Mesothelial cell of epicardium (in vitro differentiated cells): Measurements from ENCODE around the gene NLRP4. TPM values are rescaled to one million over a fixed set of nuclear protein-coding genes. Genes with fewer than 3 reads are reported as not detected.
"Not testable (repeated sequence)": the region's sequence is repeated elsewhere in the genome, so short reads cannot be mapped to it uniquely, and the experiment has no call there.

Source experiments
- DNase-seq, 2 experiments: peaks; one replicate each; pipeline ENCODE4 v3.0.0; 2021; ENCODE audit warnings: low spot score in 2 of 2; ENCODE audit not compliant: unreplicated experiment in 2 of 2
- H3K27ac Mint-ChIP-seq: 2 replicates; pipeline ENCODE4 v1.8.0; 2021; ENCODE audit warnings: mixed read lengths
- H3K27me3 Mint-ChIP-seq: 2 replicates; pipeline ENCODE4 v1.8.0; 2021; ENCODE audit warnings: low read depth, mixed read lengths
- H3K36me3 Mint-ChIP-seq: 2 replicates; pipeline ENCODE4 v1.8.0; 2021; ENCODE audit warnings: mixed read lengths
- H3K4me1 Mint-ChIP-seq: 2 replicates; pipeline ENCODE4 v1.8.0; 2021; ENCODE audit warnings: mixed read lengths
- H3K4me3 Mint-ChIP-seq: 2 replicates; pipeline ENCODE4 v1.8.0; 2021; ENCODE audit warnings: mild to moderate bottlenecking, moderate library complexity, mixed read lengths
- H3K9me3 Mint-ChIP-seq: 2 replicates; pipeline ENCODE4 v1.8.0; 2021; ENCODE audit warnings: mixed read lengths
- total RNA-seq: library from RNA; stranded (reverse); gene quantifications from 3 replicates; pipeline ENCODE4 v1.2.1, GENCODE V29; 2021
- TF ChIP-seq, protein P1 (sequence below): fragments of 200-600 bp; sonication (generic); IDR thresholded peaks from one replicate; pipeline ENCODE4 v1.5.0; 2021; ENCODE audit warnings: antibody characterized with exemption; ENCODE audit not compliant: unreplicated experiment

The NLRP4 gene
- total RNA-seq, 1 donor from 2014 or later = not detected

DNA sequence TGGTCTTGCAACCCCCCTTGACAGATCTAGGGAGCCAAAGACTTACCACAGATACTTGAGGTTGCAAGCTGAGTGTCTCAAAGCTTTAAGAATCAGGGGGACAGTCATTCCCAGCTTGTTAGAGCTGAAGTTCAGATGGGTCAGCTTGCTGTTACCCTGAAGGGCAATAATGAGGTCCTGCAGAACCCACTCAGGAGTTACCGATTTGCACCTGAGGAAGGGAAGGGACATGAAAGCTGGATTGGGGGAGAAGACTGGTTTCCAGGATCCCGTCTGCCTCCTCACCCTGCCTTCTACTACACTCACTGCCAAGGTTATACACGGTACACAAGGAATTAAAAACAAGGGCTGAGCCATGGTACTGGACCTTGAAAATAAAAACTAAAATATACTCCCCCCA lies 71.4 kb downstream of the NLRP4 start:
- Mint-ChIP-seq H3K36me3 (no peaks in the 10 kb centered on the region), H3K9me3 (peaks cover 74% of the 10 kb centered on the region), H3K27ac (no peak overlapping the region), H3K4me3 (no peak overlapping the region), H3K4me1 (no peaks in the 10 kb centered on the region), H3K27me3 (no peaks in the 10 kb centered on the region)
- no peak for DNase-seq
- TF ChIP-seq, protein P1, sequence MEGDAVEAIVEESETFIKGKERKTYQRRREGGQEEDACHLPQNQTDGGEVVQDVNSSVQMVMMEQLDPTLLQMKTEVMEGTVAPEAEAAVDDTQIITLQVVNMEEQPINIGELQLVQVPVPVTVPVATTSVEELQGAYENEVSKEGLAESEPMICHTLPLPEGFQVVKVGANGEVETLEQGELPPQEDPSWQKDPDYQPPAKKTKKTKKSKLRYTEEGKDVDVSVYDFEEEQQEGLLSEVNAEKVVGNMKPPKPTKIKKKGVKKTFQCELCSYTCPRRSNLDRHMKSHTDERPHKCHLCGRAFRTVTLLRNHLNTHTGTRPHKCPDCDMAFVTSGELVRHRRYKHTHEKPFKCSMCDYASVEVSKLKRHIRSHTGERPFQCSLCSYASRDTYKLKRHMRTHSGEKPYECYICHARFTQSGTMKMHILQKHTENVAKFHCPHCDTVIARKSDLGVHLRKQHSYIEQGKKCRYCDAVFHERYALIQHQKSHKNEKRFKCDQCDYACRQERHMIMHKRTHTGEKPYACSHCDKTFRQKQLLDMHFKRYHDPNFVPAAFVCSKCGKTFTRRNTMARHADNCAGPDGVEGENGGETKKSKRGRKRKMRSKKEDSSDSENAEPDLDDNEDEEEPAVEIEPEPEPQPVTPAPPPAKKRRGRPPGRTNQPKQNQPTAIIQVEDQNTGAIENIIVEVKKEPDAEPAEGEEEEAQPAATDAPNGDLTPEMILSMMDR = no peak

DNA sequence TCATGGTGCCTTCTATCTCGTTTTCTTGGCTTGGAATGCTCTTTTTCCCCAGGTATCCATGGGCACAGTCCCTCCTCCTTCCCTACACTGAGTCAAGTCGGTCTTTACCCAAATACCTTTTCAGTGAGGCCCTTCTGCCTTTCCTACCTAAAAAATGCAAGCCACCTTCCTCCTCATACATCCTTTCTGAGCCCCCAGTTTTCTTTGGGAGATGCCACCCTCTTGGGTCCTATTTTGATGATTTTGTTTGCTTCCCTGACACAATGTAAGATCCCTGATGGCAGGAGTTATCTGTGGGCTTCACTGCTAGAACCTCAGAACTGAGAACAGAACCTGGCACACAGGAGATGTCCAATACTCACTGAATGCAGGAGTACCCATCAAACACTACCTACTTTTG lies 73.5 kb downstream of the NLRP4 start:
- Mint-ChIP-seq H3K27ac (no peak overlapping the region), H3K9me3 (peaks cover 76% of the 10 kb centered on the region), H3K4me1 (no peaks in the 10 kb centered on the region), H3K27me3 (no peaks in the 10 kb centered on the region), H3K36me3 (no peaks in the 10 kb centered on the region), H3K4me3 (no peak overlapping the region)
- TF ChIP-seq, protein P1 = no peak
- no peak for DNase-seq

DNA sequence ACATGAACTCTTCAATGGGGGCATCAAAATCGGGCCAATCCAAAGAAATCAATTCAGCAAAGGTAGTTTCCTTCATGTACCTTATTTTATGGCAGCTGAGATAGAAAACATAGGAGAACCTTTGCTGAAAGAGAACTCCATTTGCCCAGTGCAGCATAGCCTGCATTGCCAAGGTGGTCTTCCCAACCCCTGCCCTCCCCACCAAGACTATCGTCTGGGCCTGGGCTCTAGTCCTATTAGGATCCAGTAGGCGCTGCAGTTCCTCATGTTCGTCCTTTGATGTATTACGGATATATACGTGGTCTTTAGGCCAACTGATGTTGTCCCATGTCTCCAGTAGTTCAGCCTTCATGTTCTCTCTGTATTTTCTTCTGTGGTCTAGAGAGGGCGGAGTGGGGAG lies 76.6 kb downstream of the NLRP4 start:
- TF ChIP-seq, protein P1 = no peak
- Mint-ChIP-seq H3K36me3 (peaks cover 2% of the 10 kb centered on the region), H3K9me3 (peaks cover 89% of the 10 kb centered on the region), H3K4me3 (no peak overlapping the region), H3K27ac (no peak overlapping the region), H3K4me1 (no peaks in the 10 kb centered on the region), H3K27me3 (no peaks in the 10 kb centered on the region)
- no peak for DNase-seq

DNA sequence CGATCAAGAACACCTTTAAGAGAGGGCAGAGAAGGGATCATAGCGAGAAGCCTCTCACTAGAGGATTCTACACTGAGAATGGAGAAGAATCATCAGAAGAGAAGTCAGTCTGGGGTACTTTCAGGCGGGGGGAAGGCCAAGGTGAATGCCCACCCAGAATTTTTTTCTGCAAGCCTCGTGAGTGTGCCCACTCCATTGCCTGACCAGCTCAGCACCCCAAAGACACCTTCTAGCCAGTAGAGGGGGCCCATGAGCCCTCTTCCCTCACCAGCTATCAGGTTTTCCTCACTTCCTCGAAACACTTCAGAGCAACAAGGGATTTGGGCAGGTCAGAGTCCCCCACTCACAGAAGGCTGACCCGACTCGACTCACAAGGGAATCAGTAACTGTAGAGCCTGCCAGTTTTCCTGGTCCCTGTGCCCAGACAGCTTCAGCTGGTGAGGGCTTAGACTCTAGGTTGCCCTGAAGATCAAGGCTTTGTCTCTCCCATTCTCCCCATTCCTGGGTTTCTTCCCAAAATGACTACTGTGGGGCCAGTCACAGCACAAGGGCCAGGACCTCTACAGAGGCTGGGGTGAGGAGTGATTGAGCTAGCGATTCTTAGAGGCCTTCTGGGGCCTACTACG lies 77.4 kb downstream of the NLRP4 start:
- Mint-ChIP-seq H3K9me3 (peaks cover 88% of the 10 kb centered on the region), H3K36me3 (peaks cover 2% of the 10 kb centered on the region), H3K27me3 (no peaks in the 10 kb centered on the region), H3K27ac (no peak overlapping the region), H3K4me1 (no peaks in the 10 kb centered on the region), H3K4me3 (no peak overlapping the region)
- no peak for DNase-seq
- TF ChIP-seq, protein P1 = no peak

DNA sequence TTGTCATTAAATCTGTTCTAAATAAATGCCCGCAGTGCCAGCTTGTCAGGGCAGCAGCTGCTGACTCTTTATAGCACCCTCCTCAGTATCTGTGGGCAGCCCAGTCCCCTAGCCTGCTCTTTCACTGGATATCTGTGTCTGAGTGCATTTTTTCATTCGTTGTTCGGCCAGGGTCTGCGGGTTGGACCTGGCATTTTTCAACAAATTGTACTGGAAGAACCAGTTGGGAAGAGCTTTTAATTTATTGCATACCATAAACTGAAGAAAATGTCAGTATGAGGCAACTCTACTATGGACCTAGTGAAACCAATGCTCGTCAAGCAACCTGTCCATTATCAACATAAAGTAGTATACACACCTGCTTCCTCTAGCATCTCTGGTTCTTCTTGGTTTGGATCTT lies 87.2 kb downstream of the NLRP4 start:
- H3K4me3 Mint-ChIP-seq = no peak overlapping the region
- H3K27ac Mint-ChIP-seq = no peak overlapping the region
- H3K36me3 Mint-ChIP-seq = peaks cover 4% of the 10 kb centered on the region
- H3K27me3 Mint-ChIP-seq = no peaks in the 10 kb centered on the region
- H3K9me3 Mint-ChIP-seq = peaks cover 72% of the 10 kb centered on the region
- no peaks in the 10 kb centered on the region for H3K4me1 Mint-ChIP-seq
- no peak for DNase-seq
- TF ChIP-seq, protein P1 = no peak

DNA sequence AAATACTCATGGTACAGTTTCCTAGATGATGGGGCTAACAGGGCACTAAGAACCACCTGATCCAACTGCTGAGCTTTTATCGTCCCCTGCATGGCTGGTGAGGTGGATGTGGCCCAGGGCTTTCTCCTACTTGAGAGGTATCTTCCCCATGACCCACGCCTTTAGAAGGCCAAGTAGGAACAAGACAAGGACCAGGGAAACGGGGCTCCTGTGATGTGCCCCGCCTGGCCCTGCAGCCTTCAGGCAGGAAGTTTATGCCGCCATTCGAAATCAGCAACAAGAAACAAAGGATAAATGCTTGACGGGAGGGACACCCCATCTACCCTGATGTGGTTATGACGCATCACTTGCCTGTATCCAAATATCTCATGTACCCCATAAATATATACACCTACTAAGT lies 91.7 kb downstream of the NLRP4 start:
- TF ChIP-seq, protein P1 = no peak
- no peak overlapping the region for H3K27ac Mint-ChIP-seq
- peaks cover 68% of the 10 kb centered on the region for H3K9me3 Mint-ChIP-seq
- no peaks in the 10 kb centered on the region for H3K4me1 Mint-ChIP-seq
- H3K4me3 Mint-ChIP-seq = no peak overlapping the region
- no peak for DNase-seq
- no peaks in the 10 kb centered on the region for H3K27me3 Mint-ChIP-seq
- H3K36me3 Mint-ChIP-seq = peaks cover 5% of the 10 kb centered on the region

DNA sequence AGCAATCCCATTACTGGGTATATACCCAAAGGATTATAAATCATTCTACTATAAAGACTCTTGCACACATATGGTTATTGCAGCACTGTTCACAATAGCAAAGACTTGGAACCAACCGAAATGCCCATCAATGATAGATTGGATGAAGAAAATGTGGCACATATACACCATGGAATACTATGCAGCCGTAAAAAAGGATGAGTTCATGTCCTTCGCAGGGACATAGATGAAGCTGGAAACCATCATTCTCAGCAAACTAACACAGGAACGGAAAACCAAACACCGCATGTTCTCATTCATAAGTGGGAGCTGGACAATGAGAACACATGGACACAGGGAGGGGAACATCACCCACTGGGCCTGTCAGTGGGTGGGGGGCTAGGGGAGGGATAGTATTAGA lies 92.9 kb downstream of the NLRP4 start:
- not testable (repeated sequence) for DNase-seq, H3K4me3 Mint-ChIP-seq, H3K4me1 Mint-ChIP-seq, H3K27ac Mint-ChIP-seq, H3K36me3 Mint-ChIP-seq, H3K27me3 Mint-ChIP-seq
- H3K9me3 Mint-ChIP-seq = peaks cover 68% of the 10 kb centered on the region
